Measurements from ENCODE around the gene ANKRD31.

ANKRD31 gene

DNA sequence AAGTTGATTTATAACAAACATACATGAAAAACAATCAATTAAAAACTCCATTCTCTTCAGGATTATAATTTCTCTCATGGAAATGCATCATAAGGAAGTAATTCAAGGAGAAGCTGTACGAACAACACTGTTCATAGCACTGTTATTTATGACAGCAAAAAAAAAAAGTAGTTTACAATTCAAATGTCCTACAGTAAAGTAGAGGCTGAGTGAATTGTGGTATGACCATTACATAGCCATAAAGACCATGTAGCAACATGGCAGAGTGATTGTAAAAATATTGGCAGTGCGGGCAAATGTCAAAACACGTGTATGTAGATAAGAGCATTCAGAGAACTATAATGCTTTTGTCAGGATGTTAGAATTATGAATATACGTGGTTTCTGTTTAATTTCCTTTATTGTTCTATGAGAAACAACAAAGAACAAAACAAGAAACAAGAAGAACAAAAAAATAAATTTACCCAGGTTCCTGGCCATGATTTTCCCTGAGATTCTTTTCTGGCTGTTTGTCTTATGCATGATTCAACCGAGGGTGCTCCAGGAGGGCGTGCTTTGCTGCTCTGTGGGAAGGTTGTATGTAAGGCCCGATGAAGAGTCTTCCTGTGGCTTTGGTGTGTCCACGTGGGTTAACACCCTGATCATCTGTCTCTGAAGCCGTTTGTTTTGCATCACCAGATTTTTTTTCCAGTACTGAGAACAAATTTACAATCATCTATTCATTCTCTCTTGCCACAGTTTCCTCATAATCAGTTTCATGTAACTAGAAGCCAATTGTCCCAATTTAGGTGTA is 213.1 kb downstream of the ANKRD31 start:
- DNase-seq = peak in 1 of 2 donors; percentile 9

GRCh38 chr5:75021800-75022199 is 214.9 kb downstream of the ANKRD31 start:
- no peak for DNase-seq

GRCh38 chr5:75021219-75021618 is 215.5 kb downstream of the ANKRD31 start:
- DNase-seq = no peak

DNA sequence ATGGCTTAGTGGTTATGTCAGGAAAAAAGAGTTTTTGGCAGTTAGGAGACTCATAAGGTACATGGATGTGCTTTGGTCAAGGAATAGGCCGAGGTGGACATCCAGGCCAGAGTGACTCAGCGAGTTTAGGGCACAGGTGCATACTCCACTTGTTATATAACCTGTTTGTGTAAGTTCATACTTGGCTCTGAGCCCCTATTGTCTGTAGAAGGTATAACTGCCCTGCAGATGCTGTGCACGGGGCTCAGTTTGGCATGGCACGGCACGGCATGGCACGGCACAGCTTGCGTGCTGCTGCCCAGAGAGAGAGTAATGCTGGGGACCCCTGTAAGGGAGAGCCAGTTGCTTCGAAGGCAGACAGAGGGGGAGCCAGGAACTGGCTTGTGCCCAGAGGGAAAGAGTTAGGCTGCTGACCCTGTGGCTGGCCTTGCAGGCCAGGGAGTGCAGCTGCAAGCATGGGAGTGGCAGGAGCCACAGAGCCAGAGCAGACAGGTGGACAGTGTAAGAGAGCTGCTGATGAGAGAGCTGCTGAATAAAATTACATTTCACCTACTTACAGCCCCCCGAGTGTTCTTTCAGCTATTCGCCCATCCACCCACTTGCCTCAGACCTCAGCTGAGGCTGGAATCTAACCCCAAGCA is 216.5 kb downstream of the ANKRD31 start:
- no peak for DNase-seq

GRCh38 chr5:75018805-75019587 is 217.7 kb downstream of the ANKRD31 start:
- no peak for DNase-seq

All from activated CD4-positive, alpha-beta T cell treated with anti-CD3 and anti-CD28 coated beads for 4 hours (primary cell).